HepG2 (cell line): ENCODE data around the gene BNC1.

Source experiments
- CTCF ChIP-seq: sonication (generic); formaldehyde crosslinking; IDR thresholded peaks from 2 replicates; pipeline ENCODE4 v1.5.0; 2020; ENCODE audit warnings: mild to moderate bottlenecking, missing genetic modification reagents, moderate library complexity
- HNRNPL ChIP-seq: fragments of 200-400 bp; formaldehyde crosslinking; IDR thresholded peaks from 2 replicates; pipeline ENCODE4 v1.6.1; 2017; ENCODE audit warnings: mild to moderate bottlenecking, low read depth, low read length
- IRF9 ChIP-seq: sonication (generic); formaldehyde crosslinking; IDR thresholded peaks from 2 replicates; pipeline ENCODE4 v1.8.0; 2022; ENCODE audit warnings: missing genetic modification reagents, mild to moderate bottlenecking, borderline replicate concordance
- ZNF274 ChIP-seq: sonication (generic); formaldehyde crosslinking; IDR thresholded peaks from 2 replicates; pipeline ENCODE4 v1.5.1; 2020; ENCODE audit warnings: mild to moderate bottlenecking, missing genetic modification reagents
- TF ChIP-seq, protein P1 (sequence below): sonication (generic); formaldehyde crosslinking; IDR thresholded peaks from 2 replicates; pipeline ENCODE4 v1.4.0; 2020; ENCODE audit warnings: missing genetic modification reagents

DNA sequence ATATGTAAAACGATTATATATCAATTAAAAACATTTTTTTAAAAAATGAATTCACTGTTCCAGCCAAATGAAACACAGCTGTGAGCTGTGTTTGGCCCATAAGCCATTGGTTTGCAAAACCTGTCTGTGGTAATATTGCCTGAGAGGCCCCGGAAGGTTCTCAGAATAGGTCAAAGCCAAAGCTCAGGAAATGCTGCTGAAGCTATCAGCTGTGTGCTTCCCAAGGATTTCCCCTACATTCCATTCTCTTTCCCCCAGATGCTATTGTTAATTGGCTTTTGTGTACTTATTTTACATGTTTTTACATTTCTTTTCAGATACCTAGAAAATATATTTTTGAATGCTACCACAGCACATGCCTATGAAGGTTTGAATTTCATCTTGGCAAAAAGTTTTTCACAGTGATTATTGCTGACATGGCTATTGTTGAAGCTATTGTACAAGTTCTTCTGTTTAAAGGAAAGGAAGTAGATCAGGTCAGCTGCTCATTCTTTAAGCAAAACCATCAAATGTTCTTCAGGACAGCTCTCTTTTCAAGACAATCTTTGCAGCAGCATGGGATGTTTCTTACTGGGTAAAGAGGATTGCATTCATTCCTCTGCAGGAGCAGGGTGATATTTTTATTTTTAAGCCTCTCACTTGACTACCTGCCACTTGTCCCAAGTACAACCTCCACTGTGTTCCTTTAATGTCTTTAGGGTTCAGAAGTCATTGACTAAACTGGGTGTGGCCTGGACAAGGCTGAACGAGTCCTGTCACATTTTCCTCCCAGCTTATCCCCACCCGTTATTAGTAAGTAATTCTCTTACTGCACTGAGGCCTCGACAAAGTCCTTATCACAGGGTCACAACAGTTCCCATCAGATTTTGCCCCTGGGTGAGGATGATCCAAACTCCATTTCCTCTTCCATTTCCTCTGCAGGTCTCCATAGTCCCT, 26.3 kb upstream of the BNC1 start:
- no peak for TF ChIP-seq ZNF274 (CRISPR knock-in tag)
- TF ChIP-seq, protein P1, sequence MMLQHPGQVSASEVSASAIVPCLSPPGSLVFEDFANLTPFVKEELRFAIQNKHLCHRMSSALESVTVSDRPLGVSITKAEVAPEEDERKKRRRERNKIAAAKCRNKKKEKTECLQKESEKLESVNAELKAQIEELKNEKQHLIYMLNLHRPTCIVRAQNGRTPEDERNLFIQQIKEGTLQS (CRISPR knock-in tag), result no peak
- no peak for TF ChIP-seq IRF9 (CRISPR knock-in tag)
- no peak for TF ChIP-seq CTCF (CRISPR knock-in tag)
- TF ChIP-seq HNRNPL, result no peak
